HepG2 (cell line): ENCODE data around the gene IDS. TPM values are rescaled to one million over a fixed set of nuclear protein-coding genes. Genes with fewer than 3 reads are reported as not detected.

ENCODE experiments used
- CEBPG ChIP-seq: IDR thresholded peaks from 2 replicates; pipeline ENCODE4 v1.6.1; 2016
- E2F1 ChIP-seq: sonication (generic); formaldehyde crosslinking; IDR thresholded peaks from 2 replicates; pipeline ENCODE4 v1.5.0; 2020; ENCODE audit warnings: missing genetic modification reagents
- HDAC2 ChIP-seq: sonication (generic); formaldehyde crosslinking; IDR thresholded peaks from 2 replicates; pipeline ENCODE4 v1.4.0; 2020; ENCODE audit warnings: missing genetic modification reagents
- HOMEZ ChIP-seq: IDR thresholded peaks from 2 replicates; pipeline ENCODE4 v1.6.1; 2016; ENCODE audit warnings: low read depth
- KAT2B ChIP-seq: fragments of 150-350 bp; IDR thresholded peaks from 2 replicates; pipeline ENCODE4 v1.6.1; 2014; ENCODE audit warnings: low read depth, low read length, borderline replicate concordance
- MED1 ChIP-seq: sonication (generic); formaldehyde crosslinking; IDR thresholded peaks from 2 replicates; pipeline ENCODE4 v1.4.0; 2020; ENCODE audit warnings: missing genetic modification reagents
- MYC ChIP-seq: sonication (generic); formaldehyde crosslinking; IDR thresholded peaks from 2 replicates; pipeline ENCODE4 v1.9.0; 2021; ENCODE audit warnings: missing genetic modification reagents, borderline replicate concordance
- NONO ChIP-seq, 2 experiments: fragments of 450-650 bp in 1 of 2; sonication (generic) in 1 of 2; formaldehyde crosslinking in 1 of 2; IDR thresholded peaks in 1 of 2; conservative IDR thresholded peaks in 1 of 2; 2 replicates each; pipeline versions ENCODE4 v1.6.1 to v1.8.0; 2017 to 2022; ENCODE audit warnings: mild to moderate bottlenecking in 1 of 2, missing genetic modification reagents in 1 of 2, moderate library complexity in 1 of 2
- REST ChIP-seq, 2 experiments: IDR thresholded peaks; 2 replicates each; pipeline ENCODE4 v1.6.1; 2011 to 2012; ENCODE audit warnings: low read length in 2 of 2, borderline replicate concordance in 1 of 2, low read depth in 1 of 2, mild to moderate bottlenecking in 1 of 2, moderate library complexity in 1 of 2
- RFXANK ChIP-seq: IDR thresholded peaks from 2 replicates; pipeline ENCODE4 v1.6.1; 2016
- SCMH1 ChIP-seq: sonication (generic); formaldehyde crosslinking; IDR thresholded peaks from 2 replicates; pipeline ENCODE4 v1.9.0; 2021; ENCODE audit warnings: missing genetic modification reagents, mild to moderate bottlenecking, borderline replicate concordance
- SIN3A ChIP-seq: IDR thresholded peaks from 2 replicates; pipeline ENCODE4 v1.6.1; 2011; ENCODE audit warnings: low read depth, mild to moderate bottlenecking, control low read depth, low read length, borderline replicate concordance
- SOX5 ChIP-seq: IDR thresholded peaks from 2 replicates; pipeline ENCODE4 v1.6.1; 2016; ENCODE audit warnings: borderline replicate concordance
- SP2 ChIP-seq: sonication (generic); formaldehyde crosslinking; IDR thresholded peaks from 2 replicates; pipeline ENCODE4 v1.5.1; 2020; ENCODE audit warnings: mild to moderate bottlenecking, missing genetic modification reagents
- SPEN ChIP-seq: sonication (generic); formaldehyde crosslinking; IDR thresholded peaks from 2 replicates; pipeline ENCODE4 v1.5.1; 2020; ENCODE audit warnings: low read depth, mild to moderate bottlenecking, missing genetic modification reagents
- TEAD3 ChIP-seq: optimal IDR thresholded peaks from 2 replicates; pipeline ENCODE3; 2016; ENCODE audit warnings: borderline replicate concordance
- ZNF501 ChIP-seq: sonication (generic); formaldehyde crosslinking; IDR thresholded peaks from 2 replicates; pipeline ENCODE4 v1.5.1; 2020; ENCODE audit warnings: mild to moderate bottlenecking, moderate library complexity, missing genetic modification reagents
- ZNF605 ChIP-seq: sonication (generic); formaldehyde crosslinking; IDR thresholded peaks from 2 replicates; pipeline ENCODE4 v1.8.0; 2022; ENCODE audit warnings: mild to moderate bottlenecking, missing genetic modification reagents
- polyA plus RNA-seq, 8 experiments: library from polyadenylated mRNA; depleted of rRNA in 3 of 8; stranded (reverse) in 7 of 8; unstranded in 1 of 8; fragments of >200 nt; fragmentation: Illumina TruSeq in 4 of 8; extraction: Trizol in 4 of 8; gene quantifications; 2 replicates each; pipeline versions ENCODE4 v1.2.1 to v1.2.3, GENCODE V29; 2011 to 2016; ENCODE audit warnings: low read depth in 4 of 8, missing spikeins in 1 of 8, mixed read lengths in 1 of 8; ENCODE audit not compliant: insufficient read depth in 1 of 8
- total RNA-seq, 5 experiments: library from RNA; depleted of rRNA; stranded (reverse); fragments of >200 nt; fragmentation: Illumina TruSeq; extraction: Trizol; gene quantifications; 2 replicates each; pipeline ENCODE4 v1.2.3, GENCODE V29; 2016; ENCODE audit warnings: low read depth in 1 of 5
- TF ChIP-seq, protein P1 (sequence below): sonication (generic); formaldehyde crosslinking; IDR thresholded peaks from 2 replicates; pipeline ENCODE4 v1.4.0; 2020; ENCODE audit warnings: missing genetic modification reagents

IDS gene
- total and polyA plus RNA-seq, 2 of the 13 experiments (the other 11 are each of a cell fraction or from before 2014, with no cell fraction given), result 2.2 to 11.9 TPM

- TF ChIP-seq, protein P1, sequence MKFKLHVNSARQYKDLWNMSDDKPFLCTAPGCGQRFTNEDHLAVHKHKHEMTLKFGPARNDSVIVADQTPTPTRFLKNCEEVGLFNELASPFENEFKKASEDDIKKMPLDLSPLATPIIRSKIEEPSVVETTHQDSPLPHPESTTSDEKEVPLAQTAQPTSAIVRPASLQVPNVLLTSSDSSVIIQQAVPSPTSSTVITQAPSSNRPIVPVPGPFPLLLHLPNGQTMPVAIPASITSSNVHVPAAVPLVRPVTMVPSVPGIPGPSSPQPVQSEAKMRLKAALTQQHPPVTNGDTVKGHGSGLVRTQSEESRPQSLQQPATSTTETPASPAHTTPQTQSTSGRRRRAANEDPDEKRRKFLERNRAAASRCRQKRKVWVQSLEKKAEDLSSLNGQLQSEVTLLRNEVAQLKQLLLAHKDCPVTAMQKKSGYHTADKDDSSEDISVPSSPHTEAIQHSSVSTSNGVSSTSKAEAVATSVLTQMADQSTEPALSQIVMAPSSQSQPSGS (CRISPR knock-in tag), result peak; percentile 47; the same call in 1 of the 2 replicates
- TF ChIP-seq ZNF605 (peak; percentile 75; the same call in 1 of the 2 replicates), E2F1 (CRISPR knock-in tag) (0 out of 2 replicates have a peak, but pooled peaks have one; percentile 30), HOMEZ (CRISPR knock-in tag) (no peak), SIN3A (peak; percentile 70; the same call in 1 of the 2 replicates), REST (IDR thresholded peaks at IDR 0.05; ENCODE audit: borderline replicate concordance in 1 of 2, low read depth in 1 of 2, low read length in 2 of 2) (no peak), RFXANK (no peak), MED1 (CRISPR knock-in tag) (peak; percentile 48; the same call in 1 of the 2 replicates), KAT2B (no peak), HDAC2 (CRISPR knock-in tag) (peak; percentile 75), MYC (CRISPR knock-in tag) (peak; percentile 57; the same call in 1 of the 2 replicates), ZNF501 (CRISPR knock-in tag) (peak; percentile 61; the same call in 1 of the 2 replicates), CEBPG (CRISPR knock-in tag) (peak; percentile 36; the same call in 1 of the 2 replicates), SPEN (peak; percentile 77), NONO (IDR thresholded peaks at IDR 0.05) (no peak), NONO (CRISPR knock-in tag; conservative IDR thresholded peaks at IDR 0.05) (peak; percentile 57; the same call in 1 of the 2 replicates), SP2 (CRISPR knock-in tag) (peak; percentile 35; the same call in 1 of the 2 replicates), SCMH1 (CRISPR knock-in tag) (no peak), TEAD3 (peak; percentile 82), SOX5 (CRISPR knock-in tag) (0 out of 2 replicates have a peak, but pooled peaks have one; percentile 8)
Measured at GRCh38 chrX:149540621-149541520, 35.8 kb upstream of the IDS start, which contains the start of gene EOLA1 (continued).
